NOMO-1 (cell line): ENCODE data around the gene DHX34.
"Not testable (repeated sequence)": the region's sequence is repeated elsewhere in the genome, so short reads cannot be mapped to it uniquely, and the experiment has no call there.

ENCODE experiments used
- DNase-seq, 2 experiments: peaks; one replicate each; lab custom pipeline; 2025; ENCODE audit not compliant: unreplicated experiment in 2 of 2; lab: John Stamatoyannopoulos, UW

DHX34 gene

DNA sequence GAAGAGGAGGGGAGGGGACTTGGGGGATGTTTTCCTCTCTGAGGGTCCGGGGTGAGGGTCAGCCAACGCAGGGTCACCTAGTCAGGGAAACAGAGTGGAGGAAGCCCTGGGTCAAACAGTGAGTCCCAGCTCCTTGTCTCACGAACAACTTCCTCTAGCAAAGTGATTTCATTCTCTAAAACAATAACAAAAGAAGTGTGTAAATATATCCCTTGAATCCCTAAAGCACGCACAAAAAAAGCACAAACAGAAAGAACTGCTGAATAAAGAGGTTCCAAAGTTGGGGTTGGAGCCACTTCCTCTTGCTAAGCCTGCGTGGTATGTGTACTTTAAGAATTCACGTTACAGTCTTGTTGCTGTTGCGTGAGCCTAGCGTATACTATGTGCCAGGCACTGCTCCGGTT, 18.6 kb upstream of the DHX34 start:
- DNase-seq: peak; percentile 15 to 56

DNA sequence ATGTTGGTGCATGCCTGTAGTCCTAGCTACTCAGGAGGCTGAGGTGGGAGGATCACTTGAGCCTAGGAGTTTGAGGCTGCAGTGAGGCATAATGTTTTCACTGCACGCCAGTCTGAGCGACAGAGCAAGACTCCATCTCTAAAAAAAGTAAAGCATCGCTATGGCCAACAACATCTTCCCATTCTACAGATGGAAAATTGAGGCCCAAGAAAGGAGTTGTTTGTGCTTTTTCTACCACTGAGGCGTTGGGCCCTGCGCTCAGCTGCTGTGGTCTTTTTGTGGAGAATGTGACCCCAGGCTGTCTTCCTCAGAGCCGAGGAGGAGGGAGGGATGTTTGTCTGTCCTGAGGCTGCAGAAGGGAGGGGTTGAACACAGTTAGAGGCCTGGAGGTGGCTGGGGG, 17.6 kb upstream of the DHX34 start:
- no peak for DNase-seq

DNA sequence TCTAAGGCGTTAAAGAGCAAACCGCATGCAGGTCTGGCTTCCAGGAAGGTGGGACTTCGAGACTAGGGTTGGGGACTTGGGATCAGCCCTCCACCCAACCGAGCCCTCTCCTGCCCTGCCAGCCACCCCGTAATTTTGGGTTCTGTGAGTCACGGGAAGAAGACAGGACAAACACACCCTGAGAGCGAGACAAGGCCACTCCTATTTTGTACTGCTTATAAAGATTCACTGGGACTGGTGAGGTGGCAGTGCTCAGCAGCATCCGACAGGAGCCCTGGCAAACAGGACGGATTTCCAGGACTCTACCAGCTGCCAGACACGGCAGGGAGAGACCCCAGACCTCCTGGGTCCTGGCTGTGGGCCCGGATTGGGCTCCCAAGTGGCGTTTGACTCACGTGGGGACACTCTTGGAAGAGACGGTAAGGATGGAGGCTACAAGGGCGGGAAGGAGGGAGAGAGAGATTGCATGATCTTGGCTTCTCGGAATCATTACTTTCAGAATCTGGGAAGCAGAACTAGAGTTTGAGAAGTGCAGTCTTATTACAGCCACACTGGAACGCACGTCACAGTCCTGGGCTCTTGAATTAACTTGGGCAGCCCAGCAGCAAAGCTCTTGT, 17.1 kb upstream of the DHX34 start, which contains the start of gene C5AR2:
Gene C5AR2 (plus strand): TSS at position 245 of the 617 bp plus-strand sequence. CDS start 8,625 bp downstream, outside the sequence.
- DNase-seq: no peak

DNA sequence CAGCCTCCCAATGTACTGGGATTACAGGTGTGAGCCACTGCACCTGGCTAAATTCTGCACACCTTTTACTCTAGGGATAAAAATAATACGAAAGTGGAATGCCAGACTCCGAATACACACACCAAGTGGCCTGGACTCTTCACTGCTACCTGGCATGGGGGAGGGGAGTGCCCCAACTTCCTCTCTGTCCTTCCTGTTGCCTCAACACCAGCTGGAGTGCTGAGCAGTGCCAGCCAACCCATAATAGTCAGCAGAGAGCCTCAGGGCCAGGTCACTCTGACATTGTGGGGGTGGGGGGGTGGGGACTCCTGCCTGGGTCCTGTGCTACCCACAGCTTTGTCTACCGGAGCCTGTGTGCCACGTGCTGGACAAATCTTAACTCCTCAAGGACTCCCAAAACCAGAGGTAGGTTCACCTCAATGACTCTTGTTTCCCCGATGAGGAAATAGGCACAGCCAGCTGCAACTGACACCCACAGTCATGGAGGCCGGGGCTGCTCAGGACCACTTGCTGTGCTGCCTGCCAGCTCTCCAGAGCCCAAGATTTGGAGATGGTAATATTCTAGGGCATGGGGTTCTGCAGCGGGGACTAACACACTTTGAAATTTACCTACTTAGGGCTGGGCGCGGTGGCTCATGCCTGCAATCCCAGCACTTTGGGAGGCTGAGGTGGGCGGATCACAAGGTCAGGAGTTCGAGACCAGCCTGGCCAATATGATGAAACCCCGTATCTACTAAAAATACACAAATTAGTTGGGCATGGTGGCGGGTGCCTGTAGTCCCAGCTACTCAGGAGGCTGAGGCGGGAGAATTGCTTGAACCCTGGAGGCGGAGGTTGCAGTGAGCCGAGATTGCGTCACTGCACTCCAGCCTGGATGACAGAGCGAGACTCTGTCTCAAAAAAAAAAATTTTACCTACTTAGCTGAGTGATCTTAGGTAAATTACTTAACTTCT, 12.1 kb upstream of the DHX34 start:
- peak; percentile 83 to 95 for DNase-seq

DNA sequence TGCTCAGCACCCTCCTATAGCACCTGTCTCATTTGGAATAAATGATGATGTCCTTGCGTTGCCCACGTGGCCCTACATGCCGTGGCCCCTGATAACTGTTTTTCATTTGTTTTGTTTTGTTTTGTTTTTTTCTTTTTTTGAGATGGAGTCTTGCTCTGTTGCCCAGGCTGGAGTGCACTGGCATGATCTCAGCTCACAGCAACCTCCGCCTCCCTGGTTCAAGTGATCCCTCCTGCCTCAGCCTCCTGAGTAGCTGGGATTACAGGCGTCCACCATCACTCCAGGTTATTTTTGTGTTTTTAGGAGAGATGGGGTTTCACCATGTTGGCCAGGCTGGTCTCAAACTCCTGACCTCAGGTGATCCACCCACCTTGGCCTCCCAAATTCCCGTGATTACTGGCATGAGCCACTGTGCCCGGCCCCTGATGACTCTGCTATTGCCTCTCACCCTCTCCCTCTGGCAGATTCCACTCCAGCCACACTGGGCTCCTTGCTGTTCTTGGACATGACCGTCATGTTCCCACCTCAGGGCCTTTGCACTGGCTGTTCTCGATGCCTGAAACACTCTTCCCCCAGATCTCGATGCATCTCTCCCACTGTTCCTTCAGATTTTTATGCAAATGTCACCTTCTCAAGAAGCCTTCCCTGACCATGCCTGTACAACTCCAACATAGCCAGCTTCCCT, 9.8 kb upstream of the DHX34 start:
- DNase-seq: no peak

DNA sequence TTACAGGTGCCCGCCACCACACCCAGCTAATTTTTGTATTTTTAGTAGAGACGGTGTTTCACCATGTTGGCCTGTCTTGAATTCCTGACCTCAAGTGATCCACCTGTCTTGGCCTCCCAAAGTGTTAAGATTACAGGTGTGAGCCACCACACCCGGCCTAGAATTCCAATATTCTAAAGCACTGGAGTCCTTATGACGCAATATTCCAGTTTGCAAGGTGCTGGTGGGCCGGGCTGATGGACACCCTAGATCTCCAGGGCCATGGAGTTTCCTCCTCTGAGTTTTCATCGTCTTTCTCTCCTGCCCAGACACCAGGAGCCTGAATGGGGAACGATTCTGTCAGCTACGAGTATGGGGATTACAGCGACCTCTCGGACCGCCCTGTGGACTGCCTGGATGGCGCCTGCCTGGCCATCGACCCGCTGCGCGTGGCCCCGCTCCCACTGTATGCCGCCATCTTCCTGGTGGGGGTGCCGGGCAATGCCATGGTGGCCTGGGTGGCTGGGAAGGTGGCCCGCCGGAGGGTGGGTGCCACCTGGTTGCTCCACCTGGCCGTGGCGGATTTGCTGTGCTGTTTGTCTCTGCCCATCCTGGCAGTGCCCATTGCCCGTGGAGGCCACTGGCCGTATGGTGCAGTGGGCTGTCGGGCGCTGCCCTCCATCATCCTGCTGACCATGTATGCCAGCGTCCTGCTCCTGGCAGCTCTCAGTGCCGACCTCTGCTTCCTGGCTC, 8.5 kb upstream of the DHX34 start:
- no peak for DNase-seq

DNA sequence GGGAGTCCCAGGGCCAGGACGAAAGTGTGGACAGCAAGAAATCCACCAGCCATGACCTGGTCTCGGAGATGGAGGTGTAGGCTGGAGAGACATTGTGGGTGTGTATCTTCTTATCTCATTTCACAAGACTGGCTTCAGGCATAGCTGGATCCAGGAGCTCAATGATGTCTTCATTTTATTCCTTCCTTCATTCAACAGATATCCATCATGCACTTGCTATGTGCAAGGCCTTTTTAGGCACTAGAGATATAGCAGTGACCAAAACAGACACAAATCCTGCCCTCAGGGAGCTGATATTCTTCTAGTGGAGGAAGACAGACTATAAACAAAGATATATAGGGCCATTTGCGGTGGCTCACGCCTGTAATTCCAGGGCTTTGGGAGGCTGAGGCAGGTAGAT, 7.4 kb upstream of the DHX34 start:
- DNase-seq: no peak

DNA sequence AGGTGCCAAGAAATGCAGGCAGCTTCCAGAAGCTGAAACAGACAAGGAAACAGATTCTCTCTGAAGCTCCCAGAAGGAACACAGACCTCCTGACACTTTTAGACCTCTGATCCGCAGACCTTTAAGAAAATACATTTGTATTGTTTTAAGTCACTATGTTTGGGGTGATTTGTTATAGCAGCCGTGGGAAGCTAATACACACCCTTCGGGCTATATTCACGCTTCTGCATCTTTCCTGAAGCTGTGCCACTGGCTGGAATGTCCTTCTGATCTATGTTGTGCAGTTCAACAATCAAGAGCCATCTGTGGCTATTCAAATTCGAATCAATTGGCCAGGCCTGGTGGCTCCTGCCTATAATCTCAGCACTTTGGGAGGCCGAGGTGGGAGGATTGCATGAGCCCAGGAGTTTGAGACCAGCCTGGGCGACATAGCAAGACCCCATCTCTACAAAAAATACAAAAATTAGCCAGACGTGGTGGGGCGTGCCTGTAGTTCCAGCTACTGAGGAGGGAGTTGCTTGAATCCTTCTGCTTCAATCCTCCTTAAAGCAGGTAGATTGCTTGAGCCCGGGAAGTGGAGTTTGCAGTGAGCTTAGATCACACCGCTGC, 5.8 kb upstream of the DHX34 start:
- DNase-seq: no peak

DNA sequence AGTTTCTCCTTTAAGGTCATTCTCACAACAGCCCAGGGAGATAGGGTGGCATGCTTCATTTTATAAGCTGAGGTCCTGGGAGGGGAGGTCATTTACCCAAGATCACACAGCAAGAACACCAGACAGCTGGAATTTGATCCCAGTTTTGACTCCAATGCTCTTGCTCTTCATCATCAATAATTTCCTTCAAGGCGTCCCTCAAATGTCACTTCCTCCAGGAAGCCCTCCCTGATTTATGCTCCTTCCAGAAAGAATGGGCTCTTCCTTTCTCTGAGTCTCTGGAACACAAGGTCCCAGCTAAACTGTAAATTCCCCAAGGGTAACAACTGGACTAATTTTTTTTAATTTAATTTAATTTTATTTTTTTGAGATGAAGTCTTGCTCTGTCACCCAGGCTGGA, 4.7 kb upstream of the DHX34 start:
- DNase-seq: no peak

DNA sequence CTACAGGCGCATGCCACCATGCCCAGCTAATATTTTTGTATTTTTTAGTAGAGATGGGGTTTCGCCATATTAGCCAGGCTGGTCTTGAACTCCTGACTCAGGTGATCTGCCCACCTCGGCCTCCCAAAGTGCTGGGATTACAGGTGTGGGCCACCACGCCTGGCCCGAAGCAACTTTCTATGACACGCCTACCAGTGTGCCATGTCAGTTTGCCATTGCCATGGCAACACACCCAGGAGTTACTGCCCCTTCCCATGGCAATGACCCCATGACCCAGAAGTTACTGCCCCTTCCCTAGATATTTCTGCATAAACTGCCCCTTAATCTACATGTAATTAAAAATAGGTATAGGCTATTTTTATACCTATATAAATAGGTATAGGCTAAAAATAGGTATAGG, 3.1 kb upstream of the DHX34 start:
- not testable (repeated sequence) for DNase-seq

DNA sequence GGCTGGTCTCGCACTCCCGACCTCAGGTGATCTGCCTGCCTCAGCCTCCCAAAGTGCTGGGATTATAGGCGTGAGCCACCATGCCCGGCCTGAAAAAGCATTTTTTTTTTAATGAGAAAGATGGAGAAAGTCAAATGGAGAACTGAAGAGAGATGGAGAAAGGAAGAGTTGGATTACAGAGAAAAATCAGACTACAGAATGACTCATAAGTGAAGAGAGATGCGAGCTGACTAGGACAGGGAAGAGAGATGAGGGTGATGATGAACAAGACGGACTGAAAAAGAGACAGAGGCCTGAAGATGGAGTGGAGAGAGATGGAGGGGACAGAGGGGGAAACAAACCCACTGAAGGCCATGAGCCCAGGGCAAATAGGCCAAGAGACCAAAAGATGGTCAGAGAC, 1.5 kb downstream of the DHX34 start:
- DNase-seq: no peak

DNA sequence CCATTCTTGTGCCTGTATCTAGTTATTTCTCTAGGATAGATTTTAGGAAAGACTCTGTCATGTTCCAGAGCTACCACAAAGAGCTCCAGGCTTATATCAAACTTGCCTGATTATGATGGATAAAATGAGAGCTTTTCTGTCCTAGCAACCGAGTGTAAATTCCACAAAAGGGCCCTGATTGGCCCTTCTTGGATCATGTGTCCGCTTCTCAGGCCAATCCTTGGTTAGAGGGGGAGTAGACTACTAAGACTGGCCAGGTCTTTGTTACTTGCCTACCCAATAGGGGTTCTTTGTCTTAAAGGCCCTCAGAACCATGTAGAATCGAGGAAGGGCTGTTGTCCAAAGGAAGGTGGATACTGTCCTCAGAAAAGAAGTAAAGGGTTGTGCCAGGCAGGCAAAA, 2.4 kb downstream of the DHX34 start:
- peak in 1 of 2 experiments; percentile 20 for DNase-seq

DNA sequence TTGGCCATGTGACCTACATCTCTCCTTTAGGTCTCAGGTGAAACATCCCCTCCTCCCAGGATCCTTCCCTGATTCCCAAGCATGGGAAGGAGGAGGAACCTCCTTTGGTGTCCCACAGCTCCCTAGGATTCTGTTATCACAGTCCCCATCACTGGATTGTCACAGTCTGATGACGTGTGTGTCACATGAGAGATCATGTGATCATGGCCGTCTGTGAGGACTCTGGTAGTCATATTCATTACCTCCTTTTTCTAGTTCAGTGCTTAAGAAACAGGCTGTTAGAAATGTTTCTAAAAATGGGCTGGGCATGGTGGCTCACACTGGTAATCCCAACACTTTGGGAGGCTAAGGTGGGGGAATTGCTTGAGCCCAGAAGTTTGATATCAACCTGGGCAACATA, 3.0 kb downstream of the DHX34 start:
- DNase-seq: no peak

DNA sequence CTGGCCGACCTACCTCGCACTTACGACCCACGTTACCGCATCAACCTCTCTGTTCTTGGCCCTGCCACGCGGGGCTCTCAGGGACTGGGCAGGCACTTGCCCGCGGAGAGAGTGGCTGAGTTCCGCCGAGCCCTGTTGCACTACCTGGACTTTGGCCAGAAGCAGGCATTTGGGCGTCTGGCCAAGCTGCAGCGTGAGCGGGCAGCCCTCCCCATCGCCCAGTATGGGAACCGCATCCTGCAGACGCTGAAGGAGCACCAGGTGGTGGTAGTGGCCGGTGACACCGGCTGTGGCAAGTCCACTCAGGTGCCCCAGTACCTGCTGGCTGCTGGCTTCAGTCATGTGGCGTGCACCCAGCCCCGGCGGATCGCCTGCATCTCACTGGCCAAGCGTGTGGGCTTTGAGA, 4.2 kb downstream of the DHX34 start:
- DNase-seq: no peak

DNA sequence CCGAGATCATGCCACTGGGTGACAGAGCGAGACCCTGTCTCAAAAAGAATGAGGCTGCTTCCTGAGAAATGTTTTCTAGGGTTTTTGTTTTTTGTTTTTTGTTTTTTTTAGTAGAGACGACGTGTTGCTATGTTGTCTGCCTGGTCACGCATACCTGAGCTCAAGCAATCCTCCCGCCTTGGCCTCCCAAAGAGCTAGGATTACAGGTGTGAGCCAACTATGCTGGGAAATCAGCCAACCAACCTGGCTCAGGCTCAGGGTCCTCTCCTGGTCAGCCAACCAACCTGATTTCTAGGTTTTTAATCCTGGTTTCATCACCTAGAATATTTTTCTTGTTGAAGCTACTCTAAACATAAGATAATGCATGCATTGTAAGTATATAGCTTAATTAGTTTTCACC, 7.8 kb downstream of the DHX34 start:
- DNase-seq: no peak

DNA sequence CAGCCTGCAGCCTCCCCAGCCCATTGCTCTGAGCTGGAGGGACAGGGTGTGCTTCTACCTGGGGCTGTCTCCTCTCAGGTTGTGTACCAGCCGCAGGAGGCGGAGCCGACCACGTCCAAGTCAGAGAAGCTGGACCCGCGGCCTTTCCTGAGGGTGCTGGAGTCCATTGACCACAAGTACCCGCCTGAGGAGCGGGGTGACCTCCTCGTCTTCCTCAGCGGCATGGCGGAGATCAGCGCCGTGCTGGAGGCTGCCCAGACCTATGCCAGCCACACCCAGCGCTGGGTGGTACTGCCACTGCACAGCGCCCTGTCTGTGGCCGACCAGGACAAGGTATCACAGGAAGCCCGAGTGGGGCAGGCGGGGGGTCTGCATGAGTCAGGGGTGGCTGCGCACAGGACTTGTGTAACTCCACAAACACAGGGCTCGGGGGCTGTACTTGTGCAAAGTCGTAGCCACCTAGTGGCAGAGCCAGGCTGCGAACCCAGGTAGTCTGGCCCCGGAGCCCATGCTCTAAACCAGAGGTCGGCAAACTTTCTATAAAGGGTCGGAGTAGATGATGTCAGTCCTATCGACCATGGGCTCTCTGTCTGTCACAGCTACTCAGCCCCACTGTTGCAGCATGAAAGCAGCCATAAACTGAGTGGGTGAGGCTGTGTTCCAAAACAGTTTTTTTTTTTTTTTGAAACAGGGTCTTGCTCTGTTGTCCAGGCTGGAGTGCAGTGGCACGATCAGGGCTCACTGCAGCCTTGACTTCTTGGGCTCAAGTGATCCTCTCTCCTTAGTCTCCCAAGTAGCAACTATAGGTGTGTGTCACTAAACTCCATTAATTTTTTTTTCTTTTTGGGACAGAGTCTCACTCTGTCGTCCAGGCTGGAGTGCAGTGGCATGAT, 8.9 kb downstream of the DHX34 start:
- no peak for DNase-seq

DNA sequence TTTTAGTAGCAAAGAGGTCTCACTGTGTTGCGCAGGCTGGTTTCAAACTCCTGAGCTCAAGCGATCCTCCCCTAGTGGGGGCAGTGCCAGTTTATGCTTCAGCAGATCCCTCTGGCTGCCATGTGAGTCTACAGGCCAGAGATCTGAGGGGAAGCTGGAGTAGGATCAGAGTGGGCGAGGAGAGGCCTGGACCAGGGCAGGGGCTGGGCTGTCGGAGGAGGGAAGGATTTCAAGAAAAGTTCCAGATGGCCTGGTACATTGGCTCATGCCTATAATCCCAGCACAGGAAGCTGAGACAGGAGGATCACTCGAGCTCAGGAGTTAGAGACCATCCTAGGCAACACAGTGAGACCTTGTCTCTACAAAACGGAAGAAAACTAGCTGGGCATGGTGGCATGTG, 9.8 kb downstream of the DHX34 start:
- DNase-seq: no peak

DNA sequence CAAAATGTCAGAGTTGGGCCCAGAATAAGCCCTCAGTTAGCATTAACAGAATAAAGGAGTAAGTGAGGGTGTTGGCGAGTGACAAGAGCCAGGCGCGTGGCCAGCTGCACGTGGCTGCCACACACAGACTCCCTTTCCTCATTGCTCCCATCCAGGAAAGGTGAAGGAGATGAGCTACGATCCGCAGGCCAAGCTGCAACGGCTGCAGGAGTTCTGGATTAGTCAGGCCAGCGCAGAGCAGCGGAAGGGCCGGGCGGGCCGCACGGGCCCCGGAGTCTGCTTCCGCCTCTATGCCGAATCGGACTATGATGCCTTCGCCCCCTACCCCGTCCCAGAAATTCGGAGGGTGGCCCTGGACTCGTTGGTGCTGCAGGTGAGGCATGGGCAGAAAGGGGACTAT, 13.2 kb downstream of the DHX34 start:
- DNase-seq: no peak

DNA sequence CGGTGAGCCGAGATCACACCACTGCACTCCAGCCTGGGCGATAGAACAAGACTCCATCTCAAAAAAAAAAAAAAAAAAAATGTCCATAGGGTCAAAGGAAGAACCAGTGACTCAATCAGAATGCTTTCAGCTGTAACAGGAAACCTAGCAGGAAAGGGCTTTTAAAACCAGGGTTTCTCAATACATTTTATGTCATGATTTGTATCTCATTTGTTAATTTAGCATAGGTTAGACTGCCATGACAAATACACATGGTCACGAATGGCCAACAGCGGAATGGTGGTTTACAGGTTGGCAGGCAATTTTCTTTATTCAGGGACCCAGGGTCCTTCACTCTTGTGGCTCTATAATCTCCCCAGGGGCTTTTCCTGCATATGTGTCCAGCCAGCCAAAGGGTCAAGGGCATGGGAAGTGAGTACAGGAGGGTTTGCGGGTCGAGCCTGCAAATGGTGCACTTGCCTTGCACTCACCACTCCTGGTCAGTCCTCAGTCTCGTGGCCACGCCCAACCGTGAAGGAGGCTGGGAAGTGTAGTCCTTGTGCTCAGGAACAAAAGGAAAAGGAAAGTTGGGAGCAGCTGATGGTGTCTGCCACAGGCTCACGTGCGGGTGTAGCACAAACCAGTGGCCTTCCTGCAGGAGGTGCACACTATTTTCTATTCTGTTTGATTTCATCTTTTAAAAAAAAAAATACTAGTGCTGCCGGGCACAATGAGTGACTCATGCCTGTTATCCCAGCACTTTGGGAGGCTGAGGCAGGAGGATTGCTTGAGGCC, 14.8 kb downstream of the DHX34 start:
- peak in 1 of 2 experiments; percentile 68 for DNase-seq
